MM.1S (cell line): Measurements from ENCODE around the gene DKC1.

Source experiments
- DNase-seq: peaks from one replicate; pipeline ENCODE4 v3.0.0-alpha.2; 2015
- H2AFZ ChIP-seq: fragments of 300-600 bp; sonication (generic); 2 replicates; pipeline ENCODE4 v1.6.0; 2016; ENCODE audit warnings: antibody characterized with exemption, low read length
- H3F3A ChIP-seq: fragments of 300-600 bp; sonication (generic); 2 replicates; pipeline ENCODE4 v1.6.1; 2016; ENCODE audit warnings: mild to moderate bottlenecking, antibody characterized with exemption, low read length, moderate library complexity, mixed read lengths; ENCODE audit not compliant: insufficient read depth
- H3K27ac ChIP-seq: fragments of 300-600 bp; sonication (generic); 2 replicates; pipeline ENCODE4 v1.5.1; 2016; ENCODE audit warnings: mild to moderate bottlenecking, low read length
- H3K27me3 ChIP-seq: fragments of 300-600 bp; sonication (generic); replicated peaks from 2 replicates; pipeline ENCODE4 v1.6.0; 2016; ENCODE audit warnings: low read length; ENCODE audit not compliant: insufficient read depth
- H3K36me3 ChIP-seq: fragments of 300-600 bp; sonication (generic); replicated peaks from 2 replicates; pipeline ENCODE4 v1.6.1; 2016; ENCODE audit warnings: mild to moderate bottlenecking, low read length, mixed read lengths; ENCODE audit not compliant: insufficient read depth
- H3K4me1 ChIP-seq: fragments of 300-600 bp; sonication (generic); 2 replicates; pipeline ENCODE4 v1.6.1; 2016; ENCODE audit warnings: low read length, mixed read lengths
- H3K4me2 ChIP-seq: fragments of 300-600 bp; sonication (generic); 2 replicates; pipeline ENCODE4 v1.6.0; 2016; ENCODE audit warnings: low read depth, low read length
- H3K4me3 ChIP-seq: fragments of 300-600 bp; sonication (generic); 2 replicates; pipeline ENCODE4 v1.5.1; 2016; ENCODE audit warnings: low read length, mixed read lengths
- H3K79me2 ChIP-seq: fragments of 300-600 bp; sonication (generic); 2 replicates; pipeline ENCODE4 v1.6.1; 2016; ENCODE audit warnings: mixed run types, low read length, mixed read lengths
- H3K9ac ChIP-seq: fragments of 300-600 bp; sonication (generic); 2 replicates; pipeline ENCODE4 v1.6.1; 2016; ENCODE audit warnings: low read length, mixed read lengths
- H3K9me2 ChIP-seq: fragments of 300-600 bp; sonication (generic); replicated peaks from 2 replicates; pipeline ENCODE4 v1.6.1; 2016; ENCODE audit warnings: mild to moderate bottlenecking, low read length, mixed read lengths; ENCODE audit not compliant: insufficient read depth
- H3K9me3 ChIP-seq: fragments of 300-600 bp; sonication (generic); replicated peaks from 2 replicates; pipeline ENCODE4 v1.6.1; 2016; ENCODE audit warnings: mild to moderate bottlenecking, low read length, mixed read lengths; ENCODE audit not compliant: insufficient read depth
- H4K20me1 ChIP-seq: fragments of 300-600 bp; sonication (generic); 2 replicates; pipeline ENCODE4 v1.6.1; 2016; ENCODE audit warnings: mild to moderate bottlenecking, low read length, moderate library complexity, mixed read lengths; ENCODE audit not compliant: insufficient read depth
- CTCF ChIP-seq: fragments of 300-600 bp; sonication (generic); IDR thresholded peaks from 2 replicates; pipeline ENCODE4 v1.5.1; 2016; ENCODE audit warnings: antibody characterized with exemption, low read length, mixed read lengths
- EZH2 ChIP-seq: fragments of 300-600 bp; sonication (generic); optimal IDR thresholded peaks from 2 replicates; pipeline ENCODE3; 2017; ENCODE audit warnings: low read depth, mild to moderate bottlenecking, antibody characterized with exemption, low read length, mixed read lengths
- EZH2phosphoT487 ChIP-seq: fragments of 300-600 bp; sonication (generic); IDR thresholded peaks from 2 replicates; pipeline ENCODE4 v1.6.1; 2018; ENCODE audit warnings: antibody characterized with exemption, low read length

DKC1 gene

GRCh38 chrX:154762537-154763296 lies at the start of gene DKC1:
Gene DKC1, plus strand, starts transcription at chrX:154762864. Its CDS starts 102 bp downstream, at chrX:154762966.
- Histone ChIP-seq H3F3A (peaks cover 5% of the 10 kb centered on the region; the same call in 1 of the 2 replicates), H3K36me3 (no peaks in the 10 kb centered on the region; the same call in 1 of the 2 replicates), H3K4me1 (no peaks in the 10 kb centered on the region), H3K4me3 (peak within 1 kb of the TSS; percentile 88), H3K9me2 (no peaks in the 10 kb centered on the region), H4K20me1 (no peaks in the 10 kb centered on the region), H3K79me2 (peaks cover 48% of the 10 kb centered on the region), H3K9me3 (no peaks in the 10 kb centered on the region), H2AFZ (peak within 1 kb of the TSS; percentile 64), H3K9ac (peak within 1 kb of the TSS; percentile 86), H3K4me2 (peak within 1 kb of the TSS; percentile 72), H3K27me3 (no peaks in the 10 kb centered on the region), H3K27ac (peak within 1 kb of the TSS; percentile 71)
- DNase-seq: peak; percentile 96
- no peak for TF ChIP-seq EZH2
- no peak for TF ChIP-seq CTCF
- TF ChIP-seq EZH2phosphoT487: no peak

GRCh38 chrX:154714925-154715324 lies 47.7 kb upstream of the DKC1 start:
- Histone ChIP-seq H3K36me3 (no peaks in the 10 kb centered on the region), H3K27ac (no peak overlapping the region), H3K79me2 (no peaks in the 10 kb centered on the region), H3K4me3 (no peak overlapping the region), H3K9me2 (no peaks in the 10 kb centered on the region), H3K9ac (no peak overlapping the region), H3K4me1 (peaks cover 19% of the 10 kb centered on the region), H3K9me3 (no peaks in the 10 kb centered on the region), H4K20me1 (no peaks in the 10 kb centered on the region), H3K27me3 (no peaks in the 10 kb centered on the region), H2AFZ (no peak overlapping the region), H3K4me2 (no peak overlapping the region), H3F3A (peaks cover 11% of the 10 kb centered on the region; the same call in 1 of the 2 replicates)
- peak; percentile 55 for DNase-seq
- TF ChIP-seq EZH2phosphoT487 (no peak), EZH2 (no peak), CTCF (peak; percentile 81)

- Histone ChIP-seq H3K9ac (no peak overlapping the region), H3K9me3 (no peaks in the 10 kb centered on the region), H3K9me2 (no peaks in the 10 kb centered on the region), H3K27me3 (no peaks in the 10 kb centered on the region), H3K27ac (no peak overlapping the region), H3F3A (peaks cover 11% of the 10 kb centered on the region; the same call in 1 of the 2 replicates), H4K20me1 (no peaks in the 10 kb centered on the region), H3K4me1 (peaks cover 19% of the 10 kb centered on the region), H3K79me2 (no peaks in the 10 kb centered on the region), H2AFZ (no peak overlapping the region), H3K36me3 (no peaks in the 10 kb centered on the region), H3K4me2 (no peak overlapping the region), H3K4me3 (no peak overlapping the region)
- TF ChIP-seq EZH2phosphoT487 (no peak), EZH2 (no peak), CTCF (no peak)
- DNase-seq: no peak
Measured at GRCh38 chrX:154715825-154716224, 46.8 kb upstream of the DKC1 start.
